ENCODE results near the gene AMPD2.

Gene AMPD2

DNA sequence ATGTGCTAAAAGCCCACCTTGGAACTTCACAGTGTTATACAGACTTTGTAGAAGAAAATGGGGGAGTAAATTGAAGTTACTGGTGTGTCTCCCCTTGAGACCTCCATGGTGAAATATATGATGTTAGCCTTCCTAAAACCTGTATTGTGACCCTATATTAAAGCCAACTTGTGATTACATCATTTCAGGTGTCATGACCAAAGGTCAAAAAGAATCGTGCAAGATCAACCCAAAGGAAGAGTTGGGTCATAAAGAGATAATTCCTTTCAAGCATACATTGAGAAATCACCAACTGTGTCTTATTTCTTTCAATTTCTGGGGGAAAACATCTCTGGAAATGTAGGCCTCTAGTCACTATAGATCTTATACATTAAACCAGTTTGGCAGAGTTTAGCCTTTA lies 34.9 kb upstream of the AMPD2 start:
- in situ Hi-C loops (cut with MboI; ENCODE audit: low sequenced_read_pairs, unreplicated experiment), result no loop called here
- TF ChIP-seq, protein P1, sequence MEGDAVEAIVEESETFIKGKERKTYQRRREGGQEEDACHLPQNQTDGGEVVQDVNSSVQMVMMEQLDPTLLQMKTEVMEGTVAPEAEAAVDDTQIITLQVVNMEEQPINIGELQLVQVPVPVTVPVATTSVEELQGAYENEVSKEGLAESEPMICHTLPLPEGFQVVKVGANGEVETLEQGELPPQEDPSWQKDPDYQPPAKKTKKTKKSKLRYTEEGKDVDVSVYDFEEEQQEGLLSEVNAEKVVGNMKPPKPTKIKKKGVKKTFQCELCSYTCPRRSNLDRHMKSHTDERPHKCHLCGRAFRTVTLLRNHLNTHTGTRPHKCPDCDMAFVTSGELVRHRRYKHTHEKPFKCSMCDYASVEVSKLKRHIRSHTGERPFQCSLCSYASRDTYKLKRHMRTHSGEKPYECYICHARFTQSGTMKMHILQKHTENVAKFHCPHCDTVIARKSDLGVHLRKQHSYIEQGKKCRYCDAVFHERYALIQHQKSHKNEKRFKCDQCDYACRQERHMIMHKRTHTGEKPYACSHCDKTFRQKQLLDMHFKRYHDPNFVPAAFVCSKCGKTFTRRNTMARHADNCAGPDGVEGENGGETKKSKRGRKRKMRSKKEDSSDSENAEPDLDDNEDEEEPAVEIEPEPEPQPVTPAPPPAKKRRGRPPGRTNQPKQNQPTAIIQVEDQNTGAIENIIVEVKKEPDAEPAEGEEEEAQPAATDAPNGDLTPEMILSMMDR (IDR thresholded peaks at IDR 0.05; ENCODE audit: borderline replicate concordance, control extremely low read depth, extremely low read depth, insufficient read depth, missing control alignments), result no peak

DNA sequence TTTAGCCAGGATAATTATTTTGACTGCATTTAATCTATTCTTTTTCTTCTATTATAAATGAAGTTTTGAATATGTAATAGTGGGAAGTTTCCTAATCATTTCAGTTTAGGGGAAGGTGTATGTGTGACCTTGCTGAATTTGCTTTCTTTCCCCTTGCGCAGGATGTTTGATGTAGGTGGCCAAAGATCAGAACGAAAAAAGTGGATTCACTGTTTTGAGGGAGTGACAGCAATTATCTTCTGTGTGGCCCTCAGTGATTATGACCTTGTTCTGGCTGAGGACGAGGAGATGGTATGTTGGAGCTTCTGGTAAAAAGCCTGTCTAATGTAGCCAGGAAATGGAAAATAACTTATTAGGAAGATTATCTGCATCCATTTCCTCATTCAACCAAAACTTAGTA lies 33.6 kb upstream of the AMPD2 start:
- in situ Hi-C loops (cut with MboI; ENCODE audit: low sequenced_read_pairs, unreplicated experiment), result no loop called here
- DNase-seq (ENCODE audit: low spot score), result no peak
- TF ChIP-seq, protein P1 (IDR thresholded peaks at IDR 0.05; ENCODE audit: borderline replicate concordance, control extremely low read depth, extremely low read depth, insufficient read depth, missing control alignments), result no peak

More for the DNA sequence above, 34.9 kb upstream of the AMPD2 start:
- no peak for DNase-seq (ENCODE audit: low spot score)

DNA sequence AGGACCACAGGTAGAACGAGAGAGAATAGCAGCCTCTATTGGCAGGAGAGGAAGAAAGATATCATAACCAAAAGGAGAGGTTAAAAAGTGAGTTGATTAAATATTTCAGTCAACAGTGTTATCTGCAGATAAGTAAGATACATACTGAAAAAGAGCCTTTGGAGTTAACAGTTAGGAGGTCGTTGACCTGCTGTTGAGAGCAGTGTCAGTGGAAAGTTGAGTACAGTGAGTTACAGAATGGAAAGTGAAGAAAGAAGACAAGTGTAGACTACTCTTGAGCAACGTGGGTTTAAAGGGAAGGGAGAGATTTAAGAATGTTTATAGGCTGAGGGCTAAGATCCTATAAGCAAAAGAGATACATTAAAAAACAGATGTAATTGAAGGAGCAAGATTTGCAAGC lies 30.5 kb upstream of the AMPD2 start:
- in situ Hi-C loops (cut with MboI; ENCODE audit: low sequenced_read_pairs, unreplicated experiment), result no loop called here
- TF ChIP-seq, protein P1 (IDR thresholded peaks at IDR 0.05; ENCODE audit: borderline replicate concordance, control extremely low read depth, extremely low read depth, insufficient read depth, missing control alignments), result no peak
- no peak for DNase-seq (ENCODE audit: low spot score)

DNA sequence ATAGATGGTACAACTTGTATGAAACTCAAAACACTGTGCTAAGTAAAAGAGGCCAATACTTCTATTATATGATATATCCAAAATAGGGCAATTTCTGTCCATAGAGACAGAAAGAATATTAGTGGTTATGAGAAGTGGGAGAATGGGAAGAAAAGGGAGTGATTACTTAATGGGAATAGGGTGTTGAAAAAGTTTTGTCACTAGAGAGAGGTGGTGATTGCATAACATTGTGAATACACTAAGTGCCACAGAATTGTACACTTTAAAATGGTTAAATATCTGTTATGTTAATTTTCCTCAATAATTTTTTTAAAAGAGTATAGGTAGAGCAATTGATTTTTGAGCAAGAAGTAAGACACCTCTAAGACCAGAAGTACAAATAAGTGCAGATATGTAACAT lies 30.0 kb upstream of the AMPD2 start:
- TF ChIP-seq, protein P1 (IDR thresholded peaks at IDR 0.05; ENCODE audit: borderline replicate concordance, control extremely low read depth, extremely low read depth, insufficient read depth, missing control alignments), result no peak

DNA sequence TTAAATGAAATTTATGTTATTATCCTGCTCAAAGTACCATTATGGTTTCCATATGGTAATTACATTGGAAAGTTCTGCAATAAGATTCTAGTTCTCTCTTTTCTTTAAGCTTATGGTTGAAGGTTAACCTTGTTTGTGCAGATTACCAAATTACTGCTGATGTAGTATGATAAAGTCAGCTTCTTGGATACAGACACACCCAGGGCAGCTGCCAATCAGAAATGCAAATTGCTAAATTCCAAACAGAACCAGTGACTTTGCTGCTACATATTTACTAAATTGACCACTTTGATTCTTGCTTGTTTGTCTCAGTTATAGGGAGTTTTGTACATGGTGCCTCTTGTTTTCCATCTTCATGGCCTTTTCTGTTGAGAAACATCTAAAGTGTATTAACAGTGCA lies 26.7 kb upstream of the AMPD2 start:
- no peak for DNase-seq (ENCODE audit: low spot score)
- in situ Hi-C loops (cut with MboI; ENCODE audit: low sequenced_read_pairs, unreplicated experiment), result no loop called here
- TF ChIP-seq, protein P1 (IDR thresholded peaks at IDR 0.05; ENCODE audit: borderline replicate concordance, control extremely low read depth, extremely low read depth, insufficient read depth, missing control alignments), result no peak

More for the DNA sequence above, 30.0 kb upstream of the AMPD2 start:
- in situ Hi-C loops (cut with MboI; ENCODE audit: low sequenced_read_pairs, unreplicated experiment), result no loop called here
- no peak for DNase-seq (ENCODE audit: low spot score)

DNA sequence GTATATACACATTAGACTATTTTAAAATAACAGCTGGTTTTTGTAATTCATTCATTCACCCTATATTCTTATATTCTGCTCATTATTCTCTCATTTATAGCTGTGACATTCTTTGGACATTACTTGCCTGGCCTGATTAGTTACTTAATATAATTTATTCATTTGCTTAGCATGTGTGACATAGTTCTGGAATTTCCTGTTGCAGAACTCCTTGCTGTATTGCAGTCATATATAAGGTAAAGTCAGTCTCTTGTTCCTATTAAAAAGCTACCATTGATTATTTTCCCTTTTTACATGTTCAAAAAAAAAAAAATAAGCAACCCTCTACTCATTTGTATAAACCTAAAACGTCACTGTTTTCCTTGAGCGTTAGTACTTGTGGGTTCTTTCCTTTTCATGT lies 24.1 kb upstream of the AMPD2 start:
- TF ChIP-seq, protein P1 (IDR thresholded peaks at IDR 0.05; ENCODE audit: borderline replicate concordance, control extremely low read depth, extremely low read depth, insufficient read depth, missing control alignments), result no peak
- in situ Hi-C loops (cut with MboI; ENCODE audit: low sequenced_read_pairs, unreplicated experiment), result no loop called here
- no peak for DNase-seq (ENCODE audit: low spot score)

DNA sequence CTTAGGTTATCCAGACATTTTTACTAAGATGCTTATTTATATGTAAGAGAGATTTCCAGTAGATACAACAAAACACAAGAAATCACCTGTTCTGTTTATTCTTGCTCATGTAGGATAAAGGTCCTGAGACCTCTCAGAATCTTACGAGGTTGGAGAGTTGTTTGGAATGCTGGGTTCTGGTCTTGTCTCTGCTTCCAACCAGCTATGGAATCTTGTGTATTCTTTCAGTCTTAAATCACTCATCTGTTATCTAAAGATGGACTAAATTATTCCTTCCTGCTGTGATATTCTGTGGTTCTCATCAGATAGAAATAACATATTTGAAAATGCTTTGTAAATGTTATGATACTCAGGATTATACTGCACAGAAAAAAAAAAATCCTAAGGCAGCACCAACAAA lies 21.5 kb upstream of the AMPD2 start:
- TF ChIP-seq, protein P1 (IDR thresholded peaks at IDR 0.05; ENCODE audit: borderline replicate concordance, control extremely low read depth, extremely low read depth, insufficient read depth, missing control alignments), result no peak
- in situ Hi-C loops (cut with MboI; ENCODE audit: low sequenced_read_pairs, unreplicated experiment), result no loop called here
- no peak for DNase-seq (ENCODE audit: low spot score)
